Stimulated activated CD4-positive, alpha-beta T cell treated with anti-CD3 and anti-CD28 coated beads, Interleukin-4, amount 100 ng/mL, for 4 hours (primary cell): ENCODE measurements around the gene SCN4B.

Experiments used
- DNase-seq, 2 experiments: peaks; one replicate each; pipeline ENCODE4 v3.0.0-alpha.2; 2020

Gene SCN4B

DNA sequence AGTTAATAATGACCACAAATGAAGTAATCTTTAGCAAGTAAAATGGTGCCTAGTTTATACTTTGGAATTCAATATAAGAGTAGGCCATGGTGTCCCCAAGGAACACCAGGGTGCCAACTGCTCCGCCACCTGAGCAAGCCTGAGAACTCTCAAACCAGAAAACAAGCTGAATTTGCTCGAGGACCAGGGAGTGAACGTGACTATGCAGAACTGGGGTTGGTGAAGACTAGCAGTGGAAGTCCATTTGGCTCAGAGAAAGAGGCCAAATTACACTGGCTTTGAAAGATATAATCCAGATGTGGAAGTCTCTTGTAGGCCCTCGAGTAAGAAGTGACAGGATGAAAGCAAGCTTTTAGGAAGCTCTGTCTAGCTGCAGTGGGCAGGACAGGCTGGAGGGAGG, 57.1 kb downstream of the SCN4B start:
- DNase-seq, result no peak

DNA sequence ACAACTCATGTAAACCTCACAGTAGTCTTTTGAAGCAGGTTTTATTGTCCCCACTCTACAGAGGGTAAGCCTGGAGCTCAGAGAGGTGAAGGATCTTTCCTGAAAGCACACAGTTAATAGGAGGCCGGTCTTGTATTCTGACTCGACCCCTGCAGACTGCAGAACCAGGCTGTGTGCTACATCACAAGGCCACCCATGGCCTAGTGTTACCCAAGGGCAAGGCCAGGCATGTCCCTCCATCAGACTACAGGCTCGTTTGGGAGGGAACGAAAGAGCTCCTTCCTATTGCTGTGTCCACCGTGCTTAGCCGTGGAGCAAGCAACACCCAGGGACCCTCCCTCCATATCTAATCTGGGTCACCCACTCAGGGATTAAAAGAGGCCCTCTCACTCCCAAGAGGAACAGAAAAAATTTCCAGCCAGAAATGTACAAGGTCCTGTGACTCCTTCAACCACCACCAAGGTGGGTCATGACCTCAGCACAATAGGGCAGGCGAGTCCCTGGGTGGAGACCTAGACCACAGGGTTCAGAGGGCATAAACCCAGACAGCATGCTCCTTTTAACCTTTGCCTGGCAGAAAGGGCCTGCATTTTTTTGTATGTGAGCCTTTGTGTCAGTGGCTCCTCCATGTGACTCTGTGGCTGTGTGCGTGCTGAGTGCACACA, 59.6 kb downstream of the SCN4B start:
- DNase-seq, result no peak

DNA sequence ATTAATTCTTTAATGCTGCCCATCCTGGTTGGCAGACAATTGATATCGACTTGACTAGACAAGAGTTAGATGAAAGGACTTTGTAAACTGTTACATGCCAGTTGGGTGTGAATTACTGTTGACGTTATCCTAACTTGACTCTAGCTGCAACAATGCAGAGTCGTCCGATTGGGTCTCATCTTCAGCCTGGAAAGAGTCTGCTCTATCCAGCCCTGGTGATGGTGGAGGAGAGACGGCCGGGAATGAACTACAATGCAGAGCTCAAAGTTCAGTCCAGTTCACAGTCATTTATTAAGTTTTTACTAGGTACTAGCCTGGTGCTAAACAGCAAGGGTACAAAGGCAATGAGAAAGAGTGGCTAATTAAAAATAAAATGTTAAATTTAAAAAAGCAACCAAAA, 60.9 kb downstream of the SCN4B start:
- no peak for DNase-seq

DNA sequence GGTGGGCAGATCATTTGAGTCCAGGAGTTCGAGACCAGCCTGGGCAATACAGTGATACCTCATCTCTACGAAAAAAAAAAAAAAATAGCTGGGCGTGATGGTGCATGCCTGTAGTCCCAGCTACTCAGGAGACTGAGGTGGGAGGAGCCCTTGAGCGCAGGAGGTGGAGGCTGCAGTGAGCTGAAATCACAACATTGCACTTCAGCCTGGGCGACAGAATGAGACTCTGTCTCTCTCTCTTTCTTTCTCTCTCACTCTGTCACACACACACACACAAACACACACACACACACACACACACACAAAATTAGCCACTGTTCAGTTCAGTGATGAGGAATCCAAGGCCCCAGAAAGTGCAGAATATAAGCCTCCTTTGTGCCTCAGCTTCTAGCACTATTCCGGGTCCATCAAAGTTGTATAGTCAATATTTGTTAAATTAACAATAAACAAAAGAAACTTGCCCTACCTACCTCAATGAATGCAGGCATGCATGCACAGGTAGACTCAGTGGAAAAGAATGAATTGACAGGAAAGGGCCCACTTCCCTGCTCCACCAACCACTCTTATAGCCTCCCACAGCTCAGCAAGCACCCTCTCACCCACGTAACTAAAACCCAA, 62.0 kb downstream of the SCN4B start:
- no peak for DNase-seq

DNA sequence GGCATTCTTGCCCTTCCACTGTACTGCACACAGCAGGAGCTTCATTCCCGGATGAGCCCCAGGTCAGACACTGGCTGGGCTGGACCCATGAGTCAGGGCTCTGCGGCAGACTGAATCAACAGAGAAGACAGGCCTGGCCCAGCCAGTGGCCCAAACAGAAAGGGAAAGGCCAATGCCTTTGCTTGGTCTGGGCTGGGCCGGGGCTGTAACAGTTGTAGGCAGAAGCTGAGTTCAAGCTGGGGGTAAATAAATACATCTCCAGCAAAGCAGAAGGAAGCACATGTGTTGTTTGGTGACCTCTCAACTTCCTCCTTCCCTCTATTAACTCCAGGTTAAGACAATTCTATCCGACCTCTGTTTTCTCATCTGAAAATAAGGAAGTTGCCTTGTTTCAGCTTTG, 64.1 kb downstream of the SCN4B start:
- DNase-seq, result no peak

DNA sequence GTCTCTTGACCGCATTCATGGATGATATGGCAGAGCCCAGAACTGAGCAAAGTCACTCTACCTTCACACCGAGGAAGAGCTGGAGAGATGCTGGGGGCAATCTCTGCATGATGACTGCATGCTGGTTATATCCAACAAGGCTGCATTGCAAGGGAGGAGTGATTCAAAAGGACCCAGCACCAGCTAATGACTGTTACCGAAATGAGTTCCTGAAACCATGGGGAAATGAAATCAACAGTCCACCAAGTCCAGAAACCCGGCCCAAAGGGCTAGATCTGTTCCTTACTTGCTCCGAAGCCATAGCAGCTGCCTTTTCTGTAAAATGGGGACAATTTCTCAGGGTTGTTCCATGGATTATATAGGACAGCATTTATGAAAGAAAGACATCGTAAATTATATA, 64.7 kb downstream of the SCN4B start:
- no peak for DNase-seq

DNA sequence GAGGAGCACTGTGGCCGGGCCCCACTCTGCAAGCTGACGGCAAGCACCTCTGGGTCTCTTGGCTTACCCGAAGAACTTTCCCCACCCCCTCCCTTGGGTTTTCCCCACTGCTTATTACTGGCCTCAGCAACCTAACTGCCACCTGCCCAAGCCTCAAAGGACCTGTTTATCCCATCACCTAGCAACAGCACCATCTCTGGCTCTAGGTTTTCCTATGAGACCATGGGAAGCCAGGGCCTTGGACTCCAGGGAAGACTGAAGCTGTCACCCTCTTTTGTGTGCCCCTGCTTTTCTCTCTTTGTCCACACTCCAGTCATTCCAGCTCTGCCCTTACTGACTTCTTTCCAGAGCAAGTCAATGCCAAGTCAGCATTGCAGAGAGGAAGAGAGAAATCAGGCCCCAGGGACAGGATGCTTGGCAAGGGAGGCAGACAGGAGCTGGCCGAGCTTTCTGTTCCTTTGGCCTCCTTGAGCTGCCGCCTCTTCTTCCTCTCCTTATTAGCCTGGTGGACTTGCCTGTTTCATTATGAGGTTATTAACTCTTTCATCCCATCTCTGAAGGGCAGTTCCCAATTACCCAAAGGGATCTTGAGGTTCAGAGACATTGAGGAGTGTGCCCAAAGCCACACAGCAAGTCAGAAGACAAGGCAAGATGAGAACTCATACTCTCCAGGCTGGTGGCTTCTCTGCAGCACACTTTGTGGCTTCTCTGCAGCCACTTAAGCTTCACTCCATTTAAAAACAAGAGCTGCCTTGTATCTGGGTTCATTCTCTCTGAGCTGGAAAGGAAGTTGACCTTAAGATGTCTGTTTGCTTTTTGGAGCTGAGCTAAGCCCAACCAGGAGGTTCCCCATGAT, 65.5 kb downstream of the SCN4B start, which contains the start of gene SMIM35:
Gene SMIM35 (minus strand): TSS at position 51 of the 856 bp plus-strand sequence. CDS start 206 bp downstream, outside the sequence.
- no peak for DNase-seq

DNA sequence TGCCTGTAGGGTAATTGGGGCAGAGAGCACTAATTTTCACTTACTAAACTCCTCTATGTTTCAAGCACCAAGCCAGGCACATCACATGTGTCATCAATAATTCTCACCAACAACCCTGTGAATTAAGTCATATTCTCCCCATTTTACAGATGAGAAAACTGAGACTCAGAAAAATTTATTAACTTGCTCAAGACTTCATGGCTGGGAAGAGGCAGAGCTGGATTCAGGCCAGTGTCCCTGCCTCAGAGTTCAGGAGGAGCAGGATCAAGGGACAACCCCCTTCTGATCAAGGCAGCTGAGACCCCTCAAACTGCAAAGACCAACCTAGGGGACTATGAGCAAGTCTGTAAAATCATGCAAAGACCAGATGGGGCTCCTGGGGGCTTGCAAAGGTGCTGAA, 68.0 kb downstream of the SCN4B start:
- no peak for DNase-seq

DNA sequence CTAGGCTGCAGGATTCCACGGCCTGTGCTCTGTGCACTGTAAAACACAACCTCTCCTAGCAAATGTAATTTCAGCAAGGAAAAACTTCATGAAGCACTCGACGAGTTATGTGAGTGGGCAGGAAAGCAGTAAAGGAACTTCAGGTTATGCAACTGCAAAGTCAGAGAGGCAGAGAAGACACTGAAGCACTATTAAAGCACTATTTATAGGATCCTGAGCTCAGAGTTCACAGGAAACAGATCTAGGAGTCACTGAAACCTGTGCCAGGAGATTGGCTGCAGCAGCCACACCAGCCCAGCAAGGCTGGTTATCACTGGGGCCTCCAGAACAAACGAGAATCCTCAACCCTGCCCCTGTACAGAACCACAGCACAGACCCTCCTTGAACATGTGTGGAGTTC, 68.4 kb downstream of the SCN4B start:
- DNase-seq, result no peak
